AG04449 (cell line): ENCODE data around the gene RELT.

ENCODE experiments used
- CTCF ChIA-PET: fragments of 350-600 bp; formaldehyde crosslinking; extraction: SDS; loops from one replicate; lab custom pipeline; 2021; ENCODE audit warnings: antibody characterized with exemption; lab: Yijun Ruan, JAX
- POLR2A ChIA-PET: fragments of 400-600, 350-600 bp; formaldehyde crosslinking; extraction: SDS; loops from one replicate; lab custom pipeline; 2020; ENCODE audit warnings: antibody characterized with exemption, inconsistent platforms; lab: Yijun Ruan, JAX
- DNase-seq: peaks from one replicate; pipeline ENCODE4 v3.0.0-alpha.2; 2010; ENCODE audit warnings: low read depth, low spot score
- H3K4me3 ChIP-seq: 2 replicates; pipeline ENCODE4 v1.5.1; 2011; ENCODE audit warnings: low read depth, mild to moderate bottlenecking, control low read depth, low read length
- CTCF ChIP-seq: IDR thresholded peaks from one replicate; pipeline ENCODE4 v1.5.1; 2011; ENCODE audit warnings: mild to moderate bottlenecking, moderate library complexity, low read length, control low read depth, inconsistent platforms; ENCODE audit not compliant: insufficient read depth; ENCODE audit errors: missing control alignments

The RELT gene

GRCh38 chr11:73384872-73385689 lies 8.9 kb downstream of the RELT start:
- TF ChIP-seq CTCF, result no peak
- no peak overlapping the region for H3K4me3 ChIP-seq
- POLR2A ChIA-PET, result interaction anchor here (1.0 kb wide), 1 partner anchor 8 kb away, joined by 3 read pairs; no protein-coding TSS in a partner anchor
- no peak for DNase-seq
- CTCF ChIA-PET, result interaction anchor here (1.0 to 6.9 kb wide), 9 partner anchors 9 to 276 kb away, joined by 3 to 39 read pairs (median 7); no protein-coding TSS in a partner anchor

- no peak for TF ChIP-seq CTCF
- no peak overlapping the region for H3K4me3 ChIP-seq
- ChIA-PET POLR2A (no interaction called here), CTCF (interaction anchor here (1.0 to 6.9 kb wide), 7 partner anchors 8 to 79 kb away, joined by 3 to 39 read pairs (median 6); no protein-coding TSS in a partner anchor)
- DNase-seq, result no peak
Observed at GRCh38 chr11:73386016-73386415, 9.8 kb downstream of the RELT start.

GRCh38 chr11:73386546-73386945 lies 10.3 kb downstream of the RELT start:
- CTCF ChIA-PET, result interaction anchor here (0.9 to 6.9 kb wide), 5 partner anchors 10 to 80 kb away, joined by 3 to 39 read pairs (median 6); partner anchors contain the start of gene RELT
- no peak for TF ChIP-seq CTCF
- POLR2A ChIA-PET, result no interaction called here
- no peak for DNase-seq
- no peak overlapping the region for H3K4me3 ChIP-seq

- ChIA-PET POLR2A (no interaction called here), CTCF (interaction anchor here (0.7 to 8.2 kb wide), 9 partner anchors 8 to 274 kb away, joined by 3 to 79 read pairs (median 5); partner anchors contain the start of gene RELT)
- no peak for DNase-seq
- no peak for TF ChIP-seq CTCF
- H3K4me3 ChIP-seq, result no peak overlapping the region
Observed at GRCh38 chr11:73387594-73388264, 11.5 kb downstream of the RELT start.

- H3K4me3 ChIP-seq, result no peak overlapping the region
- ChIA-PET POLR2A (no interaction called here), CTCF (interaction anchor here (0.7 to 8.2 kb wide), 11 partner anchors 8 to 273 kb away, joined by 3 to 79 read pairs (median 7); partner anchors contain the start of gene RELT)
- DNase-seq, result no peak
- no peak for TF ChIP-seq CTCF
Observed at GRCh38 chr11:73388265-73389133, 12.3 kb downstream of the RELT start.
